ENCODE data around the gene GPD1.

Gene GPD1

DNA sequence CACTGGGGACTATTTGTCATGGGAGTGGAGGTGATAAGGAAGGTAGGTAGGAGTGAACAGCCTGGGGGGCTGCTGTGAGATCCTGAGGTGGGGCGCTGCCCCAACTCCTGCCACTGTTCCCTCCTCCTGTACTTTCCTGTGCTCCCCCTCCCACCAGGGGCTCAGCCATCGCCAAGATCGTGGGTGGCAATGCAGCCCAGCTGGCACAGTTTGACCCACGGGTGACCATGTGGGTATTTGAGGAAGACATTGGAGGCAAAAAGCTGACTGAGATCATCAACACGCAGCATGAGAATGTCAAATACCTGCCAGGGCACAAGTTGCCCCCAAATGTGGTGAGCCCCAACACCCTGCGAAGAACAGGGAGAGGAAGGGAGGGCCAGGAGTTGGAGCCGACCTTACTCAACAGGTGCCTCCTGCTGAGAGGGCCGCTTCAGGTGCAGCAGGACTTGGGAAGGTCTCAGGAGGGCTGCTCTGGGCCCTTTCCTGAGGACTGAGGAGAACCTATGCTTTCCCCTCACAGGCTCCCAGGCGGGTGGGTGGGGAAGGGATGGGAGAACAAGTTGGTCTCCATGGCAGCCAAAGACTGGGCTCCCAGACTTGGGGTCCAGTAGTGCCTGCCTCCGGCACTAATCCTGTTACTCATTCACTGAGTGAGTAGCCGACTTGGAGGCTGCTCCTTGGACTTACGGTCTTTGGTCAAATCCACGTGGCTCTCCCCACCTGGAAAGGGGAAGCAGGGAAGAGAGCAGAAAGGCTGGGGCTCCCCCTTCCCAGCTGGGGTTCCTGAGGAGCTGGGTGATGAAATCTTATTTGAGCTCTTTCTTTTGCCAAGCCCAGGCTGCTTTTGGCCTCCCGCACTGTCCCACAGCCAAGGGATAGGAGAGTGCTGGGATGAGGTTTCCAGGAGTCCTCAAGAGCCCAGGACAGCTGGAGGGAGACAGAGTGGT is 884 bp downstream of the GPD1 start:
- no peak overlapping the region for H3K4me3 ChIP-seq (ENCODE audit: low read depth in 1 of 2, low read length in 2 of 2)
- H3K4me1 ChIP-seq (ENCODE audit: insufficient read depth, low read length) = peaks cover 11% of the 10 kb centered on the region
- H3K27me3 ChIP-seq (ENCODE audit: control insufficient read depth in 1 of 2, insufficient read depth in 2 of 2, low read length in 2 of 2) = no peaks in the 10 kb centered on the region
- H3K9ac ChIP-seq (ENCODE audit: low read length) = no peak overlapping the region
- no peaks in the 10 kb centered on the region for H3K9me3 ChIP-seq (ENCODE audit: low read length)
- H3K27ac ChIP-seq (ENCODE audit: low read depth, low read length) = no peak overlapping the region
- peaks cover 3% of the 10 kb centered on the region for H3K36me3 ChIP-seq (ENCODE audit: insufficient read depth, low read length)

DNA sequence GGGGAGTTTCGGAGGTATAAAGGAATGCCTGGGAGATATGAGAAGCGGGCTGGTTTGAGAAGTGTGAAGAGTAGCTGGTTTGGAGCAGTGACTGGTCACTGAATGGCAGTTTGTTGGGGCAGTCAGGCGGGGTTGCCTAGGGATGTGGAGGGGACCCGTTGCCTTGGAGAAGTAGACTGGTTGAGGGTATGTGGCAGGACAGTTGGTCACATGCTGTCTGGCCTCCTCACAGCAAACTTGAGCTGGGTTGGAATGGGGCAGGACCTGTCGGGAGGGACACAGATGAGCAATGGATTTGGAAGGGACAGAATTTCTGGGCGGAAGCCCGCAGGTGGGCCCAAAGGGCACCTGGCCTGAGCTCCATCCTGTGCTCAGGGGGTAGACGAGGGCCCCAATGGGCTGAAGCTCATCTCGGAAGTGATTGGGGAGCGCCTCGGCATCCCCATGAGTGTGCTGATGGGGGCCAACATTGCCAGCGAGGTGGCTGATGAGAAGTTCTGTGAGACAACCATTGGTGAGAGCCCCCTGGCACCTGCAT is 2.2 kb downstream of the GPD1 start:
- Histone ChIP-seq H3K36me3 (ENCODE audit: insufficient read depth, low read length) (no peaks in the 10 kb centered on the region), H3K4me3 (ENCODE audit: low read depth in 1 of 2, low read length in 2 of 2) (no peak overlapping the region), H3K4me1 (ENCODE audit: insufficient read depth, low read length) (peaks cover 17% of the 10 kb centered on the region), H3K27me3 (ENCODE audit: control insufficient read depth in 1 of 2, insufficient read depth in 2 of 2, low read length in 2 of 2) (no peaks in the 10 kb centered on the region), H3K9ac (ENCODE audit: low read length) (no peak overlapping the region), H3K9me3 (ENCODE audit: low read length) (no peaks in the 10 kb centered on the region), H3K27ac (ENCODE audit: low read depth, low read length) (no peak overlapping the region)

DNA sequence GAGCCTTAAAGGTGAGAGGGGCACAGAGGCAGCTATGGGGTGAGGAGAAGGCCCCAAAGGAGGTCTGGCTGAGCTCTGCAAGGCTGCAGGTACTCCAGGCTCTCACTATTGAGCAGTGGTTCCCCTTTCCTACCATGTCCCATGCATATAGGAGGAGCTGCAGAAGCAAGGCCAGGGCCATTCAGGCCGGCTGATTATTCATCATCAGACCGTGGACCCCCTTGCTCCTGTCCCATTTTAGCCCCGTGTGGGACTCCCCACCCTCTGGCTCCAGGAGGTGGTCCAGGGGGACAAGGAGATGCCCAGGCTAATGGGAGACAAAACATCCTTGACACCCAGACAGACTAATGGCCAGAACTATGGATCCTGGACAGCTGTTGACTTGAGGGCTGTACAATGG is 3.1 kb downstream of the GPD1 start:
- no peak overlapping the region for H3K9ac ChIP-seq (ENCODE audit: low read length)
- H3K9me3 ChIP-seq (ENCODE audit: low read length) = no peaks in the 10 kb centered on the region
- H3K36me3 ChIP-seq (ENCODE audit: insufficient read depth, low read length) = no peaks in the 10 kb centered on the region
- H3K4me1 ChIP-seq (ENCODE audit: insufficient read depth, low read length) = peaks cover 20% of the 10 kb centered on the region
- no peak overlapping the region for H3K27ac ChIP-seq (ENCODE audit: low read depth, low read length)
- H3K4me3 ChIP-seq (ENCODE audit: low read depth in 1 of 2, low read length in 2 of 2) = no peak overlapping the region
- H3K27me3 ChIP-seq (ENCODE audit: control insufficient read depth in 1 of 2, insufficient read depth in 2 of 2, low read length in 2 of 2) = no peaks in the 10 kb centered on the region

DNA sequence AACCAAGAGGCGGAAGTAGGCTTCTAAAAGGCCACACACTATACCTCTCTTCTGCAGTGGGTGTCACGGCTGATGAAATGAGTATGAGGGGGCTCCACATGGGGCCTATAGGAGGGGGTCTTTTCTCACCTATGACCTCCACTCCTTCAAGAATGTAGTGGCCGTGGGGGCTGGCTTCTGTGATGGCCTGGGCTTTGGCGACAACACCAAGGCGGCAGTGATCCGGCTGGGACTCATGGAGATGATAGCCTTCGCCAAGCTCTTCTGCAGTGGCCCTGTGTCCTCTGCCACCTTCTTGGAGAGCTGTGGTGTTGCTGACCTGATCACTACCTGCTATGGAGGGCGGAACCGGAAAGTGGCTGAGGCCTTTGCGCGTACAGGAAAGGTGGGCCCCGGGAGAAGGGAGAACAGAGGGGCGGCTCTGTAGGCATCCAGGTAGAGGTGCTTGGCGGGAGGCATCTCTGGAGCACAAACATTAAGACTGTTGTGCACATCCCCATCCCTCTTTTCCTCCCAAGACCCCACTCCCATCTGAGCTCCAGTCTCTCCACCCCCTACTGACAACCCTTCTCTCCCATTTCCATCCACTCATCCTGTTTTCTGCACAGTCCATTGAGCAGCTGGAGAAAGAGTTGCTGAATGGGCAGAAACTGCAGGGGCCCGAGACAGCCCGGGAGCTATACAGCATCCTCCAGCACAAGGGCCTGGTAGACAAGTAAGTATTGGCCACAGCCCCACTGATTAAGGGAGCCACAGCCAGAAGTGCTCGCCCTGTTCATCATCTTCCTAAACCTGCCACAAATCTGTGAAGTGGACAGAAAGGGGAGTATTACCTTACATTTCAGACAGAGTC is 3.8 kb downstream of the GPD1 start:
- H3K36me3 ChIP-seq (ENCODE audit: insufficient read depth, low read length) = no peaks in the 10 kb centered on the region
- no peaks in the 10 kb centered on the region for H3K27me3 ChIP-seq (ENCODE audit: control insufficient read depth in 1 of 2, insufficient read depth in 2 of 2, low read length in 2 of 2)
- no peak overlapping the region for H3K27ac ChIP-seq (ENCODE audit: low read depth, low read length)
- H3K9ac ChIP-seq (ENCODE audit: low read length) = no peak overlapping the region
- H3K4me3 ChIP-seq (ENCODE audit: low read depth in 1 of 2, low read length in 2 of 2) = no peak overlapping the region
- H3K4me1 ChIP-seq (ENCODE audit: insufficient read depth, low read length) = peaks cover 20% of the 10 kb centered on the region
- no peaks in the 10 kb centered on the region for H3K9me3 ChIP-seq (ENCODE audit: low read length)

DNA sequence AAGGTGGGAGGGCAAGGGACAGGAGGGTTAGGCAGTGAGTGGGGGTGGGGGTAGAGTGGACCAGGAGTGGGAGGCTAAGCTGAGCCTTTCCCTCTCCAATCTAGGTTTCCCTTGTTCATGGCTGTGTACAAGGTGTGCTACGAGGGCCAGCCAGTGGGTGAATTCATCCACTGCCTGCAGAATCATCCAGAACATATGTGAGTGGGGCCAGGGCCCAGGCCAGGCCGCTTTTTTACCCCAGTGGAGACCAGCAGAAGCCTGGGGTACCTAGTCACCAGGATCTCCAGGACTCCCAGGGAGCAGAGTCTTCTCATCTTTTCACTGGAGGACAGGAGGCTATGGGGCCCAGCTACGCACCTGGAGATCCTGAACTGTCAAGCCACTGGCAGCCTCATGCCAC is 5.5 kb downstream of the GPD1 start:
- H3K27ac ChIP-seq (ENCODE audit: low read depth, low read length) = no peak overlapping the region
- H3K27me3 ChIP-seq (ENCODE audit: control insufficient read depth in 1 of 2, insufficient read depth in 2 of 2, low read length in 2 of 2) = no peaks in the 10 kb centered on the region
- no peak overlapping the region for H3K9ac ChIP-seq (ENCODE audit: low read length)
- no peak overlapping the region for H3K4me3 ChIP-seq (ENCODE audit: low read depth in 1 of 2, low read length in 2 of 2)
- no peaks in the 10 kb centered on the region for H3K36me3 ChIP-seq (ENCODE audit: insufficient read depth, low read length)
- H3K9me3 ChIP-seq (ENCODE audit: low read length) = no peaks in the 10 kb centered on the region
- peaks cover 20% of the 10 kb centered on the region for H3K4me1 ChIP-seq (ENCODE audit: insufficient read depth, low read length)

DNA sequence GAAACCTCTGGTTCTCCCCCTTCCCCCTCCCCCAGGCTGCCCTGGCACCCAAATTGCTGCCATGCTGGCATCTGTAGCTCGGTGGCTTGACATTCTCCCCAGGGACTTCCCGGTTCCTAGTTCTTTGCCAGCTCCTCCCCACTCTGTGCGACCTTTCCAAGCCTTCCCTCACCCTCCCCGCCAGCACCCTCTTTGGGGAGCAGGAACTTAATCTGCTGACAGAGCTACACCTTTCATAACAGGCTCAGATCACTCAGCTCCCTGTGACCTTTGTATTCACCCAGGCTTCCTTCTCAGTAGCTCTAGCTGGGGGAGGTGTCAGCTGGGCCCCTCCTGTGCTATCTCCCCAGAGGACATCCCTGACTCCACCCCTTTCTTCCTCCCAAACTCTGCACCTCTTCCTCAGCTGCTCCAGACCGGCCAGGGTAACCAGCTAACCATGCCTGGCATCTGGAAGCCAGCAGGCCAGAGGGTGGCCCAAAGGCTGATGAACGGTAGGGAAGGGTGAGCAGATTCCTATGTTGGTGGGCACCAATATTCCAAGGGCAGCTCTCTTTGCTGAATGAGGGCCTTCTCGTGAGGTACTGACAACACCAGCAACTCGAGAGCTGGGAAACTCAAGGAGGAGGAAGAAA is 6.4 kb downstream of the GPD1 start:
- no peak overlapping the region for H3K9ac ChIP-seq (ENCODE audit: low read length)
- peak overlapping the region; percentile 1 for H3K27ac ChIP-seq (ENCODE audit: low read depth, low read length)
- H3K4me1 ChIP-seq (ENCODE audit: insufficient read depth, low read length) = peaks cover 21% of the 10 kb centered on the region
- H3K36me3 ChIP-seq (ENCODE audit: insufficient read depth, low read length) = no peaks in the 10 kb centered on the region
- no peak overlapping the region for H3K4me3 ChIP-seq (ENCODE audit: low read depth in 1 of 2, low read length in 2 of 2)
- H3K27me3 ChIP-seq (ENCODE audit: control insufficient read depth in 1 of 2, insufficient read depth in 2 of 2, low read length in 2 of 2) = no peaks in the 10 kb centered on the region
- H3K9me3 ChIP-seq (ENCODE audit: low read length) = no peaks in the 10 kb centered on the region

DNA sequence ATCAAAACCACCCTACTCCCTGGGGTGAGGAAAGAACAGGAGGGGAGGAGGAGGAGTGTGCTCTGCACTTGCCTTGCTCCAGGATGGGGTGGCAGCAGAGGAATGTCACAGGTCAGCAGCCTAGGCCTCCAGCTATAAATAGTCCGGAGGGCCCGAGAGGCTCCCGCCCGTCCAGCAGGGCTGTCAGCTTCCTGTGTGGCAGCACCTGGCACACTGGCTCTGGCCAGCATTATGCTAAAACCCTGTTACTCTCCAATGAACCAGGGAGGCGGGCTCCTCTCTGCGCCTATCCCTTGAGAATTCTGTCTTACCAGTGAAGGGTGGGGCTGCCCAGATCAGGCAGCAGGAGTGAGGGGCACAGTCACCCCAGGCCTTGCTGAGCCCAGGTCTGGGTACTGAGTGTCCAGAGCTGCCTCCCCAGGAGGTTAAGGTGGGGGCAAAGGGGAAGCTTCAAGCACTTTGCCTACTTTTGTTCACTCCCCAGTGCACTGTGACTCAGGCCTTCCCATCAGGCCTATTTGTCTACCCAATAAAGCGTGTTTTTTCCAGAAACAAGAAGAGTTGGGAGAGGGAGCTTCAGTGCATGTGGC is 7.0 kb downstream of the GPD1 start:
- Histone ChIP-seq H3K27me3 (ENCODE audit: control insufficient read depth in 1 of 2, insufficient read depth in 2 of 2, low read length in 2 of 2) (no peaks in the 10 kb centered on the region), H3K9ac (ENCODE audit: low read length) (no peak overlapping the region), H3K4me1 (ENCODE audit: insufficient read depth, low read length) (peaks cover 21% of the 10 kb centered on the region), H3K4me3 (ENCODE audit: low read depth in 1 of 2, low read length in 2 of 2) (peak overlapping the region in 1 of 2 donors; percentile 41), H3K27ac (ENCODE audit: low read depth, low read length) (peak overlapping the region; percentile 54), H3K9me3 (ENCODE audit: low read length) (no peaks in the 10 kb centered on the region), H3K36me3 (ENCODE audit: insufficient read depth, low read length) (peaks cover 4% of the 10 kb centered on the region)

DNA sequence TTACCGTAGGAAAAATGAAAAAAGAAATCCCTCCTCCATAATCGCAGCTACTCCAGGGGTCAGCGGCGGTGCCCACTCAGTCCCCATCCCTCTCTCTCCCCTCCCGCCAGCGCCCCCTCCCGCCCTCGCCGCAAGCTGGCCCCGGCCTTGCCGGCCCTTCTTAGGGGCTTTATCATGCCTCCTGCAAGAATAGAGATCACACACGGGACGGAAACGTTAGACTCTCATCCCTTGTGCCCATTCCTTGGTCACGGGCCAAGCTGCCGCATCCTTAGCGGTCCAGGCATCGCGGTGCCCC is 7.5 kb downstream of the GPD1 start:
- no peaks in the 10 kb centered on the region for H3K9me3 ChIP-seq (ENCODE audit: low read length)
- H3K4me1 ChIP-seq (ENCODE audit: insufficient read depth, low read length) = peaks cover 23% of the 10 kb centered on the region
- H3K4me3 ChIP-seq (ENCODE audit: low read depth in 1 of 2, low read length in 2 of 2) = peak overlapping the region in 1 of 2 donors; percentile 41
- H3K36me3 ChIP-seq (ENCODE audit: insufficient read depth, low read length) = peaks cover 6% of the 10 kb centered on the region
- peak overlapping the region; percentile 54 for H3K27ac ChIP-seq (ENCODE audit: low read depth, low read length)
- no peak overlapping the region for H3K9ac ChIP-seq (ENCODE audit: low read length)
- H3K27me3 ChIP-seq (ENCODE audit: control insufficient read depth in 1 of 2, insufficient read depth in 2 of 2, low read length in 2 of 2) = no peaks in the 10 kb centered on the region

DNA sequence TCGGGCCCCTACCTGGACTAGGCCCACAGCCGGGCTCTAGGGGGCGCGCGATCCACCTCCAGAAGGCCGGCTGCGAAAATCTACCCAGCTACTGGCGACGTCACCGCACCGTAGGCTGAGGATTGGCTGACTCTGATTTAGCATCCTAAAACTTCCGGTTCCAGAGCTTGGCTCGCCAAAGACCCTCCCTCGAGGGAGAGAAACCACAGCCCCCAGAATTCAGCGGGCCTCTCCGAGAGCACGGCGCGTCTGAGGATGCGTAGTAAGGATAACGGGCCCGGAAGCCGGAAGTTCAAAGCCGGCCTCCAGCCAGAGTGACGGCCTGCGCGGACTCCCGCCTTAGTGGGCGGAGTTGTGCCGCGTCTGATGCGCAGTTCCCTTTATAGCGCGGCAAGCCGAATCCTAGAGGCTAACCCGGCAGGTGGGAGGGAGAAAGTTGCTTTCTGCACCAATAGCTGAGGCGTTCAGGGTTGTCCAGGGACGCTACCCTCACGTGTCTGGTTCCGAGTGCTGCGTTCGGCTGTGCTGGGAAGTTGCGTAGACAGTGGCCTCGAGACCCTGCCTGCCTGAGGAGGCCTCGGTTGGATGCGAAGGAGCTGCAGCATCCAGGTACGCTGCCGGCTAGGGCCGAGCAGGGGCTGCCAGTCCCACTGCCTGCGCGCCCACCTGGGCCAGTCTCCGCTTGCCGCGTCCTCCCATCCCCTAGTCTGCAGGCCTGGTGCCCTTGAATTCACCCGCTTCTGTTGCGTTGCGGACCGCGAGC is 8.1 kb downstream of the GPD1 start, which contains the start of gene COX14:
TSS of gene COX14 (plus strand) at position 544 of the 763 bp plus-strand sequence. CDS start 7,808 bp downstream, outside the sequence.
- Histone ChIP-seq H3K4me3 (ENCODE audit: low read depth in 1 of 2, low read length in 2 of 2) (peak within 1 kb of the TSS; percentile 77 to 100), H3K36me3 (ENCODE audit: insufficient read depth, low read length) (peaks cover 6% of the 10 kb centered on the region), H3K4me1 (ENCODE audit: insufficient read depth, low read length) (peaks cover 25% of the 10 kb centered on the region), H3K9ac (ENCODE audit: low read length) (peak within 1 kb of the TSS; percentile 97), H3K27ac (ENCODE audit: low read depth, low read length) (peak within 1 kb of the TSS; percentile 99), H3K27me3 (ENCODE audit: control insufficient read depth in 1 of 2, insufficient read depth in 2 of 2, low read length in 2 of 2) (no peaks in the 10 kb centered on the region), H3K9me3 (ENCODE audit: low read length) (no peaks in the 10 kb centered on the region)

DNA sequence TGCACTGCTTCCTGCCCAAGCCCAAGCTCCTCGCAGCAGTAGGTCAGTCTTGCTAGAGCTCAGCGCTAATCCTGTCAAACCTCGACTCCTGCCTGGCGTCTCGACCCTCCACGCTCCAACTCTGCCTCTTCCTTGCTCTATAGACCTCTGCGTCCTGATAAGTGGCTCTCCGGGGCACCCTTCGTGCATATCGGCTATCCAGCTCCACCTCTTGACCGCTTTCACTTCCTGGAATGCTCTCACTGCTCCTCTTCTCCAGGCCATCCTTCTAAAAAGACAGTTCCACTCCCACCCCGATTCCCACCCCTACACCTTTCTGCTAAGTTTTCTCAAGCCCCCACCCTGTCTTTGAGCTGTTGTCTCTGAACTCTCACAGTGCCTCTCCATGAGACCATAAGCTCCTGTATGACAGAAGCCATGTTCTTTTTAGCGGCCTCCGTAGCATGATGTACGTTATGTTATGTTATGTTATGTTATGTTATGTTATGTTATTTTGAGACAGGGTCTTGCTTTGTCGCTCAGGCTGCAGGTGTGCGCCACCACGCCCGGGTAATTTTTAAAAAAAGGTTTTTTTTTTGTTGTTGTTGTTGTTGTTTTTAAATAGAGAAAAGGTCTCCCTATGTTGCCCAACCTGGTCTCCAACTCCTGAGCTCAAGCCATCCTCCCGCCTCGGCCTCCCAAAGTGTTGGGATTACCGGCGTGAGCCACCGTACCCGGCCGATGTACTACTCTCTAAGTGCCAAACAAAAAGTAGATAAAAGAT is 8.8 kb downstream of the GPD1 start:
- no peaks in the 10 kb centered on the region for H3K9me3 ChIP-seq (ENCODE audit: low read length)
- peak overlapping the region; percentile 99 for H3K27ac ChIP-seq (ENCODE audit: low read depth, low read length)
- no peaks in the 10 kb centered on the region for H3K27me3 ChIP-seq (ENCODE audit: control insufficient read depth in 1 of 2, insufficient read depth in 2 of 2, low read length in 2 of 2)
- H3K9ac ChIP-seq (ENCODE audit: low read length) = peak overlapping the region; percentile 97
- peak overlapping the region; percentile 77 to 100 for H3K4me3 ChIP-seq (ENCODE audit: low read depth in 1 of 2, low read length in 2 of 2)
- peaks cover 6% of the 10 kb centered on the region for H3K36me3 ChIP-seq (ENCODE audit: insufficient read depth, low read length)
- H3K4me1 ChIP-seq (ENCODE audit: insufficient read depth, low read length) = peaks cover 32% of the 10 kb centered on the region
